HEK293 (cell line): ENCODE data around the gene OR6K3.

Experiments
- CTCF ChIA-PET: fragments of 350-600 bp; formaldehyde crosslinking; extraction: SDS; loops from one replicate; lab custom pipeline; 2021; ENCODE audit warnings: antibody characterized with exemption; lab: Yijun Ruan, JAX
- POLR2A ChIA-PET: fragments of 300-600 bp; formaldehyde crosslinking; extraction: SDS; loops from one replicate; lab custom pipeline; 2020; ENCODE audit warnings: antibody characterized with exemption, inconsistent platforms; lab: Yijun Ruan, JAX
- H3K27ac ChIP-seq: fragments of 200-500 bp; sonication (Bioruptor generic); 2 replicates; pipeline ENCODE4 v1.5.1; 2014; ENCODE audit warnings: low read depth, low read length, control low read depth, inconsistent platforms; ENCODE audit errors: extremely low read depth
- H3K36me3 ChIP-seq, 2 experiments: fragments of 200-500 bp in 1 of 2; sonication (Bioruptor generic) in 1 of 2; 1 replicate in 1 of 2; 2 replicates in 1 of 2; pipeline ENCODE4 v1.5.1; 2014 to 2017; ENCODE audit warnings: inconsistent platforms in 2 of 2, low read length in 2 of 2; ENCODE audit not compliant: control insufficient read depth in 2 of 2, insufficient read depth in 1 of 2
- H3K4me1 ChIP-seq: fragments of 200-500 bp; sonication (Bioruptor generic); 2 replicates; pipeline ENCODE4 v1.5.1; 2014; ENCODE audit warnings: mild to moderate bottlenecking, low read length, inconsistent platforms; ENCODE audit not compliant: control insufficient read depth, insufficient read depth
- H3K4me3 ChIP-seq: 2 replicates; pipeline ENCODE4 v1.5.1; 2011; ENCODE audit warnings: low read depth, mild to moderate bottlenecking, control low read depth, low read length, moderate library complexity
- H3K9me3 ChIP-seq: fragments of 200-500 bp; sonication (Bioruptor generic); 2 replicates; pipeline ENCODE4 v1.5.1; 2014; ENCODE audit warnings: low read depth, low read length, inconsistent platforms; ENCODE audit not compliant: control insufficient read depth, insufficient read depth
- CTCF ChIP-seq: fragments of 450-650 bp; formaldehyde crosslinking; IDR thresholded peaks from 2 replicates; pipeline ENCODE4 v1.5.1; 2016; ENCODE audit warnings: missing biosample characterization, missing genetic modification characterization
- MYNN ChIP-seq: fragments of 450-650 bp; formaldehyde crosslinking; IDR thresholded peaks from 2 replicates; pipeline ENCODE4 v1.5.1; 2016; ENCODE audit warnings: missing biosample characterization, missing genetic modification characterization, borderline replicate concordance
- RBAK ChIP-seq: fragments of 450-650 bp; formaldehyde crosslinking; IDR thresholded peaks from 2 replicates; pipeline ENCODE4 v1.5.1; 2016; ENCODE audit warnings: missing biosample characterization, missing genetic modification characterization
- SCRT2 ChIP-seq: fragments of 450-650 bp; formaldehyde crosslinking; IDR thresholded peaks from 2 replicates; pipeline ENCODE4 v1.5.1; 2016; ENCODE audit warnings: missing biosample characterization, missing genetic modification characterization
- WT1 ChIP-seq: fragments of 450-650 bp; formaldehyde crosslinking; IDR thresholded peaks from 2 replicates; pipeline ENCODE4 v1.5.1; 2016; ENCODE audit warnings: missing biosample characterization, missing genetic modification characterization
- ZBTB17 ChIP-seq: fragments of 450-650 bp; formaldehyde crosslinking; IDR thresholded peaks from 2 replicates; pipeline ENCODE4 v1.5.1; 2016; ENCODE audit warnings: missing biosample characterization, missing genetic modification characterization
- ZBTB26 ChIP-seq: fragments of 450-650 bp; formaldehyde crosslinking; optimal IDR thresholded peaks from 2 replicates; pipeline ENCODE3; 2016; ENCODE audit warnings: missing biosample characterization, mild to moderate bottlenecking, missing genetic modification characterization
- ZBTB6 ChIP-seq: fragments of 450-650 bp; formaldehyde crosslinking; IDR thresholded peaks from 2 replicates; pipeline ENCODE4 v1.5.1; 2017; ENCODE audit warnings: missing biosample characterization, missing genetic modification characterization
- ZNF175 ChIP-seq: fragments of 450-650 bp; formaldehyde crosslinking; IDR thresholded peaks from 2 replicates; pipeline ENCODE4 v1.5.1; 2016; ENCODE audit warnings: missing biosample characterization, missing genetic modification characterization
- ZNF23 ChIP-seq: fragments of 450-650 bp; formaldehyde crosslinking; IDR thresholded peaks from 2 replicates; pipeline ENCODE4 v1.5.1; 2016; ENCODE audit warnings: missing biosample characterization, missing genetic modification characterization, borderline replicate concordance
- ZNF510 ChIP-seq: fragments of 450-650 bp; formaldehyde crosslinking; IDR thresholded peaks from 2 replicates; pipeline ENCODE4 v1.5.1; 2018; ENCODE audit warnings: mild to moderate bottlenecking, missing genetic modification characterization, missing biosample characterization; ENCODE audit not compliant: insufficient replicate concordance
- ZNF513 ChIP-seq: fragments of 450-650 bp; IDR thresholded peaks from 2 replicates; pipeline ENCODE4 v1.5.1; 2018; ENCODE audit warnings: missing biosample characterization, missing genetic modification characterization
- ZNF530 ChIP-seq: fragments of 450-650 bp; formaldehyde crosslinking; IDR thresholded peaks from 2 replicates; pipeline ENCODE4 v1.5.1; 2016; ENCODE audit warnings: low read depth, missing biosample characterization, missing genetic modification characterization
- ZNF585B ChIP-seq: fragments of 450-650 bp; formaldehyde crosslinking; IDR thresholded peaks from 2 replicates; pipeline ENCODE4 v1.5.1; 2016; ENCODE audit warnings: missing biosample characterization, missing genetic modification characterization
- ZNF747 ChIP-seq: fragments of 450-650 bp; formaldehyde crosslinking; IDR thresholded peaks from 2 replicates; pipeline ENCODE4 v1.5.1; 2016; ENCODE audit warnings: missing biosample characterization, missing genetic modification characterization
- TF ChIP-seq, protein P1 (sequence below): fragments of 450-650 bp; formaldehyde crosslinking; IDR thresholded peaks from 2 replicates; pipeline ENCODE4 v1.5.1; 2016; ENCODE audit warnings: missing biosample characterization, missing genetic modification characterization
- TF ChIP-seq, protein P2 (sequence below): fragments of 450-650 bp; formaldehyde crosslinking; IDR thresholded peaks from 2 replicates; pipeline ENCODE4 v1.5.1; 2017; ENCODE audit warnings: missing biosample characterization, mild to moderate bottlenecking, missing genetic modification characterization, moderate library complexity
- TF ChIP-seq, protein P3 (sequence below): sonication (generic); formaldehyde crosslinking; IDR thresholded peaks from 2 replicates; pipeline ENCODE4 v1.8.1; 2022; ENCODE audit warnings: mild to moderate bottlenecking, moderate library complexity, missing genetic modification reagents

The OR6K3 gene

DNA sequence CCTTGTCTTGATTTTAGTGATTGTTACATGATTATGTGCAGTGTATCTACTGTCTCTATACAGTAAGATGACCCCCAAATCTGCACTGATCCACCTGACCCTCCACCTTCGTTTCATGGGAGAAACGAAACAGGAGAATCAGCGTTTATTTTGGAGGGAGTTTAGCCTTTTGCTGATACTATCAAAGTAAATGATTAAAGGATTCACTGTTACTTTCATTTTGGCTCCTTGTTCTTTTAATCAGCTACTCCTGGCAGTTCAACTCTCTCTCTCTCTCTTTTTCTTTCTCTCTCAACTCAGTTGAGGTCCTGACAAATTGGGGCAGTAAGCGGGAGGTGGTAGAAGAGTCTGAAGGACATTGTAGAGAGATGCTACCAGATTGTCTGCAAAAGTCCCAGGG, 9.9 kb upstream of the OR6K3 start:
- no peaks in the 10 kb centered on the region for H3K9me3 ChIP-seq
- H3K4me1 ChIP-seq = no peaks in the 10 kb centered on the region
- no peak overlapping the region for H3K27ac ChIP-seq
- TF ChIP-seq ZNF175 (tag by site-specific recombination) (no peak), RBAK (no peak), ZBTB17 (tag by site-specific recombination) (no peak), ZNF510 (tag by site-specific recombination) (no peak), ZBTB26 (tag by site-specific recombination) (no peak)
- TF ChIP-seq, protein P1, sequence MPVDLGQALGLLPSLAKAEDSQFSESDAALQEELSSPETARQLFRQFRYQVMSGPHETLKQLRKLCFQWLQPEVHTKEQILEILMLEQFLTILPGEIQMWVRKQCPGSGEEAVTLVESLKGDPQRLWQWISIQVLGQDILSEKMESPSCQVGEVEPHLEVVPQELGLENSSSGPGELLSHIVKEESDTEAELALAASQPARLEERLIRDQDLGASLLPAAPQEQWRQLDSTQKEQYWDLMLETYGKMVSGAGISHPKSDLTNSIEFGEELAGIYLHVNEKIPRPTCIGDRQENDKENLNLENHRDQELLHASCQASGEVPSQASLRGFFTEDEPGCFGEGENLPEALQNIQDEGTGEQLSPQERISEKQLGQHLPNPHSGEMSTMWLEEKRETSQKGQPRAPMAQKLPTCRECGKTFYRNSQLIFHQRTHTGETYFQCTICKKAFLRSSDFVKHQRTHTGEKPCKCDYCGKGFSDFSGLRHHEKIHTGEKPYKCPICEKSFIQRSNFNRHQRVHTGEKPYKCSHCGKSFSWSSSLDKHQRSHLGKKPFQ (tag by site-specific recombination) = no peak
- TF ChIP-seq, protein P2, sequence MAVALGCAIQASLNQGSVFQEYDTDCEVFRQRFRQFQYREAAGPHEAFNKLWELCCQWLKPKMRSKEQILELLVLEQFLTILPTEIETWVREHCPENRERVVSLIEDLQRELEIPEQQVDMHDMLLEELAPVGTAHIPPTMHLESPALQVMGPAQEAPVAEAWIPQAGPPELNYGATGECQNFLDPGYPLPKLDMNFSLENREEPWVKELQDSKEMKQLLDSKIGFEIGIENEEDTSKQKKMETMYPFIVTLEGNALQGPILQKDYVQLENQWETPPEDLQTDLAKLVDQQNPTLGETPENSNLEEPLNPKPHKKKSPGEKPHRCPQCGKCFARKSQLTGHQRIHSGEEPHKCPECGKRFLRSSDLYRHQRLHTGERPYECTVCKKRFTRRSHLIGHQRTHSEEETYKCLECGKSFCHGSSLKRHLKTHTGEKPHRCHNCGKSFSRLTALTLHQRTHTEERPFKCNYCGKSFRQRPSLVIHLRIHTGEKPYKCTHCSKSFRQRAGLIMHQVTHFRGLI (tag by site-specific recombination) = no peak
- H3K4me3 ChIP-seq = no peak overlapping the region
- POLR2A ChIA-PET = no interaction called here
- no peaks in the 10 kb centered on the region for H3K36me3 ChIP-seq
- CTCF ChIA-PET = no interaction called here

DNA sequence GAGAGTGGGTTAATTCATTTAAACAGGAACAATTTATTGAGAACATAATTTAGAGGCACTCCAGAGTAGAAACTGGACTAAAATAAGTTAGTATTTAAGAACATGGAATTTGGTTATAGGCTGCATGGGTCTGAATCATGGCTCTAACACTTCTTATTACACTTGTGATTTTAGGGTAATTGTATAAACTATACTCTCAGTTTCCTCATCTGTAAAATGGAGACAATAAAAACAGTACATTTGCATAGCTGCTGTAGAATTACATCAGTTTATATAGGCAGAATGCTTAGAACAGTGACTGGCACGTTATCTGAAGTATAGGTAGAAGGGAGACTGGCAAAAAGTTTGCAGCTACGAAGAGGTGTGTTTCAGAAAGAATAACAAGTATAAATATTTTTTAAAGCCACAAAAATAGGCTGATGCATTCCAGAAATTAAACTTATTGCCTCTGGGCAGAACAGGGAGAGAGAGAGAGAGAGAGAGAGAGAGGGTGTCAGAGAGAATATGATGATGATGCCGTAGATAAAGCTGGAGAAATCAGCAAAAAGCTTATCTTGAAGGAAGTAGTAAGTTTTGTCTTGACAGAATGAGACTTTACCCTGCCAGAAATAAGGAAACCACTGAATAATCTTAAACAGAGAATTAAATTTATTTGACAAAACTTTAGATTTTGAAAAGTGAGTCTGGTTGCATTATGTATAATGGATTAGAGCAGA, 8.1 kb upstream of the OR6K3 start:
- CTCF ChIA-PET = no interaction called here
- POLR2A ChIA-PET = no interaction called here
- Histone ChIP-seq H3K36me3 (no peaks in the 10 kb centered on the region), H3K4me3 (no peak overlapping the region), H3K27ac (no peak overlapping the region), H3K4me1 (no peaks in the 10 kb centered on the region), H3K9me3 (no peaks in the 10 kb centered on the region)
- TF ChIP-seq ZNF747 (tag by site-specific recombination) (no peak), ZNF530 (no peak)

GRCh38 chr1:158724442-158724841, 3.9 kb upstream of the OR6K3 start:
- no peak overlapping the region for H3K27ac ChIP-seq
- no peak for TF ChIP-seq ZNF585B
- TF ChIP-seq ZBTB6 = no peak
- TF ChIP-seq CTCF = no peak
- no peak for TF ChIP-seq SCRT2 (tag by site-specific recombination)
- no peak for TF ChIP-seq WT1
- no peak for TF ChIP-seq ZNF23
- TF ChIP-seq ZNF513 (tag by site-specific recombination) = no peak
- no peak for TF ChIP-seq MYNN (tag by site-specific recombination)
- TF ChIP-seq, protein P3, sequence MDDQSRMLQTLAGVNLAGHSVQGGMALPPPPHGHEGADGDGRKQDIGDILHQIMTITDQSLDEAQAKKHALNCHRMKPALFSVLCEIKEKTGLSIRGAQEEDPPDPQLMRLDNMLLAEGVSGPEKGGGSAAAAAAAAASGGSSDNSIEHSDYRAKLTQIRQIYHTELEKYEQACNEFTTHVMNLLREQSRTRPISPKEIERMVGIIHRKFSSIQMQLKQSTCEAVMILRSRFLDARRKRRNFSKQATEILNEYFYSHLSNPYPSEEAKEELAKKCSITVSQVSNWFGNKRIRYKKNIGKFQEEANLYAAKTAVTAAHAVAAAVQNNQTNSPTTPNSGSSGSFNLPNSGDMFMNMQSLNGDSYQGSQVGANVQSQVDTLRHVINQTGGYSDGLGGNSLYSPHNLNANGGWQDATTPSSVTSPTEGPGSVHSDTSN (CRISPR knock-in tag) = no peak
- no peak overlapping the region for H3K4me3 ChIP-seq
- H3K4me1 ChIP-seq = no peaks in the 10 kb centered on the region
- no peaks in the 10 kb centered on the region for H3K36me3 ChIP-seq
- POLR2A ChIA-PET = no interaction called here
- no peaks in the 10 kb centered on the region for H3K9me3 ChIP-seq
- CTCF ChIA-PET = no interaction called here
